ENCODE data around the gene GNA15. TPM values are rescaled to one million over a fixed set of nuclear protein-coding genes. Genes with fewer than 3 reads are reported as not detected.

GNA15 gene, protein sequence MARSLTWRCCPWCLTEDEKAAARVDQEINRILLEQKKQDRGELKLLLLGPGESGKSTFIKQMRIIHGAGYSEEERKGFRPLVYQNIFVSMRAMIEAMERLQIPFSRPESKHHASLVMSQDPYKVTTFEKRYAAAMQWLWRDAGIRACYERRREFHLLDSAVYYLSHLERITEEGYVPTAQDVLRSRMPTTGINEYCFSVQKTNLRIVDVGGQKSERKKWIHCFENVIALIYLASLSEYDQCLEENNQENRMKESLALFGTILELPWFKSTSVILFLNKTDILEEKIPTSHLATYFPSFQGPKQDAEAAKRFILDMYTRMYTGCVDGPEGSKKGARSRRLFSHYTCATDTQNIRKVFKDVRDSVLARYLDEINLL
- total RNA-seq, result under 0.01 TPM in 2 replicates

DNA sequence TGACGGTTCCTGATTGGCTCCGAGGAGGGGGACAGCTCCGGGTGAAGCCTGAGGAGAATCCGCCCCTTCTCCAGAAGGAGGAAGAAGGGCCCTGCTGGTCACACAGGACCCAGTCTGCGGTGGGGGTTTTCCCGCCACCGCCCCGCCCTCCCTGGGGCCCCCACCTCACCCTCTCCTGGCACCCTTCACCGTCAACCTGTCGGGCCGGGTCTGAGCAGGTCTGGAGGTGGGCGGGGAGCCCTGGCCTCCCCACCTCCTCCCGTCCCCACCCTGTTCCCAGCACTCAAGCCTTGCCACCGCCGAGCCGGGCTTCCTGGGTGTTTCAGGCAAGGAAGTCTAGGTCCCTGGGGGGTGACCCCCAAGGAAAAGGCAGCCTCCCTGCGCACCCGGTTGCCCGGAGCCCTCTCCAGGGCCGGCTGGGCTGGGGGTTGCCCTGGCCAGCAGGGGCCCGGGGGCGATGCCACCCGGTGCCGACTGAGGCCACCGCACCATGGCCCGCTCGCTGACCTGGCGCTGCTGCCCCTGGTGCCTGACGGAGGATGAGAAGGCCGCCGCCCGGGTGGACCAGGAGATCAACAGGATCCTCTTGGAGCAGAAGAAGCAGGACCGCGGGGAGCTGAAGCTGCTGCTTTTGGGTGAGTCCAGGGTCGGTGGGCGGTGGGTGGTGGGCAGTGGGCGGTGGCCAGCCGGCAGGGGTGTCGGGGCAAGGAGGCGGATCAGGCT, at the start of gene GNA15:
TSS of gene GNA15 (plus strand) at position 73 of the 723 bp plus-strand sequence. CDS start at position 491, 418 bp downstream.

DNA sequence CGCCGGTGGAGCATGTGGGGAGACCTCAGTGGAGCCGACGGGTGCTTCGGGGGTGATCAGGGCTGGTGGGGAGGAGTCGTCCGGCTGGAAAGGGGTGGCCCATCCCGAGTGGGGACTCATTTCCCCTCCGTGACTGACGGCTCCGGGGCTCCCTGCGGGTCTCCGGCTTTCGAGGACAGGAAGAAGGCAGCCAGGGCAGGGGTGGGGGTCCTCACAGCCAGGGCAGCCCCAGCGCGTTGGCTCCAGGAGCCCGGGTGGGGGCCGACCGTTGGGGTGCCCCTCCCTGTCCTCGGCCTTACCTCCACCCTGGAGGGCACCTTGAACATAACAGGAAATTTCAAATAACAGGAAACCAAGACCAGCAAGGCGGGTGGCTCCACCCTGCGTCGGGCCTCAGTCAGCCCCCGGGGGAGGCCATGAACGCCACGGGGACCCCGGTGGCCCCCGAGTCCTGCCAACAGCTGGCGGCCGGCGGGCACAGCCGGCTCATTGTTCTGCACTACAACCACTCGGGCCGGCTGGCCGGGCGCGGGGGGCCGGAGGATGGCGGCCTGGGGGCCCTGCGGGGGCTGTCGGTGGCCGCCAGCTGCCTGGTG, 42.6 kb downstream of the GNA15 start, which contains the start of gene S1PR4:
TSS of gene S1PR4 (plus strand) at position 393 of the 596 bp plus-strand sequence. CDS start at position 417, 24 bp downstream.

DNA sequence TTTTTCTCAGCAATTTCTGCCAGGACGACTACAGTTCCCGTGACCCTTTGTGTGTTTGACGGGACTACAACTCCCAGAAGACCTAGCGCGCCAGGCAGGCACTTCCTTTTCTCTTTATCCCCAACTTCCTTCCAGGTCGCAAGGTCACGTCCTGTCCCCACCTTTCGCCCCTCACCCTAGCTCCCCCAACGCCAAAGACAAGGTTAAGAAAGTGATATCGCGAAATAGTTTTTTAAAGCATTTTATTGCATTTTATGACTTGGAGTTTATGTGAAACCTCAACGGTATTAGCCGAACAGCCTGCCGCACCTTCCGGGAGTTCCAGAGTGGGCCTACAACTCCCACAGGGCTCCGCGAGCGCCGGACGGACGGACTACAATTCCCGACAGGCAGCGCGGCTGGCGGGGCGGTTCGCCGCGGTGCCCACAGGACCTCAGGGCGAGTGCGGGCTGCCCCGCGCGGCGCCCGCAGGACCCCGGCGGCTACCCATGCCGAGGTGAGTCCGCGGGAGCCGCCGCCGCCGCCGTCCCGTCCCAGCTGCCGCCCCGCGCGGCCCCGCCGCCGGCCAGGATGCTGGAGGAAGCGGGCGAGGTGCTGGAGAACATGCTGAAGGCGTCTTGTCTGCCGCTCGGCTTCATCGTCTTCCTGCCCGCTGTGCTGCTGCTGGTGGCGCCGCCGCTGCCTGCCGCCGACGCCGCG, 49.8 kb downstream of the GNA15 start, which contains the start of gene NCLN:
TSS of gene NCLN (plus strand) at position 470 of the 699 bp plus-strand sequence. CDS start at position 571, 101 bp downstream.

Other genes starting within 250 kb of the GNA15 start
- gene ZNF57, start 235.1 kb upstream of the GNA15 start, total RNA-seq, result 5.2 and 5.6 TPM in 2 replicates
- gene ZNF77, start 191.1 kb upstream of the GNA15 start, total RNA-seq, result 2.3 and 4.2 TPM in 2 replicates
- gene TLE6, start 158.5 kb upstream of the GNA15 start, total RNA-seq, result 0.77 and 1.7 TPM in 2 replicates
- gene TLE2, start 106.8 kb upstream of the GNA15 start, total RNA-seq, result 0.58 and 3.4 TPM in 2 replicates
- gene TLE5, start 73.5 kb upstream of the GNA15 start, total RNA-seq, result 73.0 and 113 TPM in 2 replicates
- gene GNA11, start 41.7 kb upstream of the GNA15 start, total RNA-seq, result 68.8 and 112 TPM in 2 replicates
- not detected in 2 replicates for gene S1PR4, start 42.7 kb downstream of the GNA15 start, total RNA-seq
- gene NCLN, start 49.9 kb downstream of the GNA15 start, total RNA-seq, result 32.1 and 76.9 TPM in 2 replicates
- not detected in 2 replicates for gene CELF5, start 88.6 kb downstream of the GNA15 start, total RNA-seq
- gene NFIC, start 230.6 kb downstream of the GNA15 start, total RNA-seq, result 21.7 and 31.8 TPM in 2 replicates

All from regular cardiac myocyte (primary cell).